HG02759 (cell line): ENCODE data around the gene VWF.
"Not testable (repeated sequence)": the region's sequence is repeated elsewhere in the genome, so short reads cannot be mapped to it uniquely, and the experiment has no call there.

ENCODE experiments used
- ATAC-seq: cut with Tn5 transposase; IDR thresholded peaks from one replicate; pipeline ENCODE4 v1.9.1; 2021; ENCODE audit warnings: mild to moderate bottlenecking, moderate library complexity; ENCODE audit not compliant: unreplicated experiment

The VWF gene

GRCh38 chr12:6124411-6125309 is at the start of gene VWF:
Gene VWF (minus strand): TSS chr12:6124670. CDS start chr12:6123196, 1,474 bp downstream.
- no peak for ATAC-seq

DNA sequence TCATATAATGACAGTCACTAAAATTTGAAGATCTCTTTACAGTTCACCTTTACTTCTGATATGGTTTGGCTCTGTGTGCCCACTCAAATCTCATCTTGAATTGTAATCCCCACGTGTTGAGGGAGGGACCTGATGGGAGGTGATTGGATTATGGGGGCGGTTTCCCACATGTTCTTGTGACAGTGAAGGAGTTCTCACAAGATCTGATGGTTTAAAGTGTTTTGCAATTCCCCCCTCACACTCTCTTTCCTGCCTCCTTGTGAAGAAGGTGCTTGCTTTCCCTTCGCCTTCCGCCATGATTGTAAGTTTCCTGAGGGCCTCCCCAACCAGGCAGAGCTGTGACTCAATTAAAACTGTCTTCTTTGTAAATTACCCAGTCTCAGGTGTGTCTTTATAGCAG is 48.4 kb upstream of the VWF start:
- no peak for ATAC-seq

- no peak for ATAC-seq
Measured at GRCh38 chr12:6172086-6172485, 47.6 kb upstream of the VWF start.

GRCh38 chr12:6171409-6172015 is 47.0 kb upstream of the VWF start:
- no peak for ATAC-seq

DNA sequence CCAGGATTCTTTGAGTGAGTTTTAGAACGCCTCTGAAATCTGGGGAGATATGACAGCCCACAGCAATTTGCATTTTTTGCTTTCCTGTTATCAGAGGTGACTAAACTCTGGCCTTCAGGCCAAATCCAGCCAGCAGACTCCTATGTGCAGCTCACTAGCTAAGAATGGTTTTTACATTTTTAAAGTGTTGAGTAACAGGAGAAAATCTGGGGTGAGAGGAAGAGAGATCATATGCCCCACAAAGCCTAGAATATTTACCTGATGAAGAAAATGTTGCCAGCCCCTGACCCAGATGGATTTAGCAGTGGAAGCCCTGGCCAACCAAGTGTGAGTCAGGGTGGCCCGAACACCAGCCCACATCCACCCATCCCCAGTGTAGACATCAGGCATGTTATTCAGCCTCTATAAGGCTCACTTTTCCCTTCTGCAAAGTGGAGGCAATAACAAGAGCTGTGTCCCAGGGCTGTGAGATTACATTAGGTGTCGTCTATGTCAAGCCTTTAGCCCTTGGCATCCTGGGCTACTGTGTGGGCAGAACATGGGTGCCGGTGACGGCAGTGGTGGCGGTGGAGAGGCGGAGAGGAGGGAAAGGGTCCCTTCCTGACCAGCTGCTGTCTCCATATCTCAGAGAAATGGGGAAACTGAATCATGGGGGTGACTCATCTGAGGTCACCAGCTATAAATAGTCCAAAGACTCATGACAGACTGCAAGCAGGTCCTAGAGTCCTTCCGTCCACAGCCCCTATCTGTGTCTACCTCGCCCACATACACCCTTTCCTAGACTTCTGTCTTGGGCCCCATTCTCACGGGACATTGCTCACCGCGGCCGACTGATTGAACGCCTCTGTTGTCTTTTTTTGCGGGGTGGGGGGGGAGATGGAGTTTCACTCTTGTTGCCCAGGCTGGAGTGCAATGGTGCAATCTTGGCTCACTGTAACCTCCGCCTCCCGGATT is 43.1 kb upstream of the VWF start:
- ATAC-seq = peak; percentile 75

DNA sequence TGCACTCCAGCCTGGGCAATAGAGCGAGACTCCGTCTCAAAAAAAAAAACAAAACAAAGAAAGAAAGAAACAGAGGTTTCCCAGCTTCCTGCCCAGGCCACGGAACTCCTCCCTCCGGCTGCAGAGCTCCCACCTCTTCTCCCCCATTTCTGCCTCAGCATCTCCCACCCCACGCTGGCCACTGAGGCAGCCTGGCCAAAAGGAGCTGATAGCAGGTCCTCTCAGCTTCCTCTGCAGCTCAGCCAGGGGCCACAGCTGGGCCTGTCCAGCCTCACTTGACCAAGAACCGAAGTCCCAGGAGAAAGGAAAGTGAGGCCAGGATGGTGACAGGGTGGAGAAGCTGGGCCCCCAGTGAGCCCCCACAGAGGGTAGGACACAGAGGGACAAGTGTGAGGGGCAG is 42.3 kb upstream of the VWF start:
- no peak for ATAC-seq

DNA sequence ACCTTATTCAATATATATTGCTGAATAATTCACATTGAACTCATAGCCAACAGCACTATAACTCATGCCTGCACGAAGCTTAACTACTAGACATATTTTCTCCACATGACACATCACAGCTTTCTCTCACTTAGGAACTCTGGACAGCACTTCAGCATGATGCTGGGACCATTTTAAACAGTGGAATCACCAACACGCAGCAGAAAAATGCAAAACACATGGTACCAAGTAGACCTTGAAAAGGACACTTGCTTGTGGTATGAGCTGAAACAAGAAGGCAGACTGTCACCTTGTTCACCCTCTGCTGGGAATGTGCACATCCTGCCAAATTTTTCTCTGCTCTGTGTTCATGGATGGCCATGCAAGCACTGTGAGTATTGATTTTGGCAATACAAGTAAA is 40.9 kb upstream of the VWF start:
- no peak for ATAC-seq

DNA sequence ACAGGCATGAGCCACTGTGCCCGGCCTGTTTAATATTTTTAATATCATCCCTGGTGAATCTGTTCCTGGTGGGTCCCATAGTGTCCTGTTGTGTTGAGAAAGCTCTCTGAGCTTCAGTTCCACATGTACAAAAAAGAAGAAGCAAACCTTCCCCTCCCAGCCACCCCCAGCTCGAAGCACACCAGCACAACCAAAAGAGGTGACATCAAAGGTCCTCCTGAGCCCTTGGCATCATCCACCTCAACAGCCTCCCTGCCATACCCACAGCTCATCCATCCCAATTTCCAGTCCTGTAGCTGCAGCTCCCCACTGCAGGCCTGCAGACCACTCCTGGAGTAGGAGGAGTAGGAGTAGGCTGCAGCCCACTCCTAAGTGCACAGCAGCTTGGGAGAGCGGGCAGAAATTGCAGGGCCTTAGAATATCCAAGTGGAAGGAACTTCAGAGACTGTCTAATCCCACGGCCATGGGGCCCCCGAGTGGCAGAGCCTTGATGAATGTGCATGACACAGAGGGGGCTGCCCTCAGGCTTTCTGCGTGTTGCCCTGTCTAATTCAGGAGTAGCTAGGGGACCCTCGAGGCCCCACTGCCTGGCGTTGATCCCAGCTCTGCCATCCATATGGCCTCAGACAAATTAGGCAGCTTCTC is 39.1 kb upstream of the VWF start:
- no peak for ATAC-seq

DNA sequence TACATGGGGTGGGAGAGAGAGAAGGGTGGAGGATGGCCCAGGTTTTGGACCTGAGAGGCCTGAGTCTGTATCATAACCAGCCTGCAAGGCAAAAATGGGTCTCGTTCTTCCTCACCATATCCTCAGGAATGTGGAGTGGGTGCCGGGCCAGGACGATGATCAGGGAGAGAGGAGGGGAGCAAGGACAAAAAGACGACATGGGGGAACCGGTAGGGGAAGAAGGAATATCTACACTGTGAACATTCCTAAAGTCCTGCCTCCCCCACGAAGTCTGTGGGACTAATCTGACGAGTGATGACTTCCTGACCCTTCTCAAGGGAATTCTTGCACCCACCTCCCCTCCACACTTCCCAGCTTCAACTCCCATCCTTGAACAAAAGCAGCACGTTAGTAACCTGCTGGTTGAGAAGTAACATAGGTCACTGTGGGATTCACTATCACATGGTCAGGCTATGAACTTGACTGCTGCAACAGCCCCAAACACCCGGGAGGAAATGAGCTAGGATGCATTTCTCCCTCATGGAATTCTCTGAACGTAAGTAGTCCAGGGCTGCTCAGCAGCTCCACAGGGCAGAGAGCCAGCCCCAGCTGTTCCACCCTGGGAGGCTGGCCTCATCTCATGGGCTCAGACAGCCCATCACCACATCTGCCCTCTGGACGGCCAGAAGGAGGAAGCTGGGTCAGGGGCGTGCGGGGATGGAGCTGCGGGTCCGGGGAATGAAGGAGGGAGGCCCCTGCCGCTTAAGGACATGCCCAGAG is 36.8 kb upstream of the VWF start:
- no peak for ATAC-seq

DNA sequence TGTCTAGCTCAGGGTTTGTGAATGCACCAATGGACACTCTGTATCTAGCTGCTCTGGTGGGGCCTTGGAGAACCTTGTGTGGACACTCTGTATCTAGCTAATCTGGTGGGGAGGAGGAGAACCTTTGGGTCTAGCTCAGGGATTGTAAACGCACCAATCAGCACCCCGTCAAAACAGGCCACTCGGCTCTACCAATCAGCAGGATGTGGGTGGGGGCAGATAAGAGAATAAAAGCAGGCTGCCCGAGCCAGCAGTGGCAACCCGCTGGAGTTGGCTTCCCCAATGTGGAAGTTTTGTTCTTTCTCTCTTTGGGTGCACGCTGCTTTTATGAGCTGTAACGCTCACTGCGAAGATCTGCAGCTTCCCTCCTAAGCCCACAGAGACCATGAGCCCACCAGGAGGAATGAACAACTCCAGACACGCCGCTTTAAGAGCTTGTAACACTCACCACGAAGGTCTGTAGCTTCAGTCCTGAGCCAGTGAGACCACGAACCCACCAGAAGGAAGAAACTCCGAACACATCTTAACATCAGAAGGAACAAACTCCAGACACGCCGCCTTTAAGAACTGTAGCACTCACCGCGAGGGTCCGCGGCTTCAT is 35.7 kb upstream of the VWF start:
- ATAC-seq = not testable (repeated sequence)

DNA sequence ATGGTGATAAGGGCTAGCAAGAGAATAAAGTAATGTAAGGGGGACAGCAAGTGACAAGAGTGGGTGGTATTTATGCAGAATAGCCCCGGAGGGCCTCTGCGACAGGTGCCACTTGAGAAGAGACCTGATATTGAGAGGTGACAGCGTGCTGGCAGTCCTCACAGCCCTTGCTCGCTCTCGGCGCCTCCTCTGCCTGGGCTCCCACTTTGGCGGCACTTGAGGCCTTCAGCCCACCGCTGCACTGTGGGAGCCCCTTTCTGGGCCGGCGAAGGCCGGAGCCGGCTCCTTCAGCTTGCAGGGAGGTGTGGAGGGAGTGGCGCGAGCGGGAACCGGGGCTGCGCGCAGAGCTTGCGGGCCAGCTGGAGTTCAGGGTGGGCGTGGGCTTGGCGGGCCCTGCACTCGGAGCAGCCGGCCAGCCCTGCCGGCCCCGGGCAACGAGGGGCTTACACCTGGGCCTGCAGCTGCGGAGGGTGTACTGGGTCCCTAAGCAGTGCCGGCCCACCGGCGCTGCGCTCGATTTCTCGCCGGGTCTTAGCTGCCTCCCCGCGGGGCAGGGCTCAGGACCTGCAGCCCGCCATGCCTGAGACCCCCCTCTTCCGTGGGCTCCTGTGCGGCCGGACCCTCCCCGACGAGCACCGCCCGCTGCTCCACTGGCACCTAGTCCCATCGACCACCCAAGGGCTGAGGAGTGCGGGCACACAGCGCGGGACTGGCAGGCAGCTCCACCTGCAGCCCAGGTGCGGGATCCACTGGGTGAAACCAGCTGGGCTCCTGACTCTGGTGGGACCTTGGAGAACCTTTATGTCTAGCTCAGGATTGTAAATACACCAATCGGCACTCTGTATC is 34.9 kb upstream of the VWF start:
- ATAC-seq = not testable (repeated sequence)

DNA sequence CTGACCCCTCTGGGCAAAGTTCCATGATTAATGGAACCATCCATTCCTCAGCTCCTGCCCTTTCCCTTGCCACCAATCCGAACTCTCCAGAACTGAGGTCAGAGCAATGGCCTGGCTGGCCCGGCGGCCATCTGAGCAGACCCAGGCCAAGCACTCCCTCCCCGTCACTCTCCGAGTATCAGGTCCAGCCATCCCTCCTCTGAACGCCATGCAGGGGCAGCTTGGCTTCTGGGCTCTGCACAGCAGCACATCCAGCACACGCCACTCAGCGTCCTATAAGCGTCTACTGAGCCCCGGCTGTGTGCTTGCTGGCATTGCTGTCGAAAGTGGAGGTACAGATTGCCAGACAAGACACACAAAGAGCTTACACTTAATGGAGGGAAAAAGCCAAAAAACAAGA is 34.3 kb upstream of the VWF start:
- no peak for ATAC-seq

GRCh38 chr12:6158255-6158654 is 33.8 kb upstream of the VWF start:
- no peak for ATAC-seq

DNA sequence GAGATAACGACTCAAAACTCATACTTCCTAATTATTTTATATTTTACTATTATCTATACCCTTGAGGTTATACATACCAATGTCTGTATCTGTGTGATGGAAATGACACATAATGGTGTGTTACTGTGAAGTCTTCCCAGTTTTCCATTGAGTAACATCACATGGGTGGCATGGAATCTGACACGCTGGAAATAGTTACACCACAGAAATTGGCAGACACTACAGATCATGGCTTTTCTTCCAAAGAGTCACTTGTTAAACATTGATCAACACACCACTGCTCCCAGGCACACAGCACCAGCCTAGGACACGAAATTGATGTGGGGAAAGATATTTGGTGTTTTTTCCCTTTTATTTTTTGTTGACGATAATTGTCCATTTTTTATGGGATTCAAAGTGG is 33.0 kb upstream of the VWF start:
- no peak for ATAC-seq

DNA sequence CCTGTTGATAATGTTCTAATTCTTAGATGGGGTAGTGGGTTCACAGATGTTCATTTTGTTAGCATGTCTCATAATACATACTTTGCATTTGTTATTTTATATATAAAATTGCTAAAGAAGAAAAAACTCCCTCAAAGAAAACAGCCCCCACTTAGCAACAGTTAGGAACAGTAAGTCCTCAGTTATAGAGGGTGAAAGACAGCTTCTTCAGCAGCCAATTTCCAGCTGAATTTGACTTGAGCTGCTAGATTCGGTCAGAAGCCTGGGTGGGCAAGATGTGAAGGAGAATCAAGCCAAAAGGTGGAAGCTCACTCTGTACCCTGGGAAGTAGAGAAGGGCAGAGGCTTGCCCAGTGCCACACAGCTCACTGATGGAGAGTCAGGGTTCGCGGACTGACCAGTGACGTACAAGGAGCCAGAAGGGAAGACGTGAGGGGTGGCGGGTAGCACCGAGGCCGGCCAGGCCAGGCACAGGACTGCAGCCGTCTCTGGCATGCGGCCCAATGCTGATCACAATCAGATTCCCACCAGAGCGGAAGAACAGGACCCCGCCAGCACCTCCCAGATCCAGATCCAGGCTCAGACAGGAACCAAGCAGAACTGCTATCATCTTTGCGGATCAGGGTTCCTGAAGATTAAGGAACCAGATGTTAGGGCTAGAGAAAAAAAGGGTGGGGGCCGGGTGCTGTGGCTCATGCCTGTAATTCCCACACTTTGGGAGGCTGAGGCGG is 30.4 kb upstream of the VWF start:
- no peak for ATAC-seq

GRCh38 chr12:6148722-6149121 is 24.3 kb upstream of the VWF start:
- not testable (repeated sequence) for ATAC-seq

GRCh38 chr12:6148061-6148460 is 23.6 kb upstream of the VWF start:
- no peak for ATAC-seq

DNA sequence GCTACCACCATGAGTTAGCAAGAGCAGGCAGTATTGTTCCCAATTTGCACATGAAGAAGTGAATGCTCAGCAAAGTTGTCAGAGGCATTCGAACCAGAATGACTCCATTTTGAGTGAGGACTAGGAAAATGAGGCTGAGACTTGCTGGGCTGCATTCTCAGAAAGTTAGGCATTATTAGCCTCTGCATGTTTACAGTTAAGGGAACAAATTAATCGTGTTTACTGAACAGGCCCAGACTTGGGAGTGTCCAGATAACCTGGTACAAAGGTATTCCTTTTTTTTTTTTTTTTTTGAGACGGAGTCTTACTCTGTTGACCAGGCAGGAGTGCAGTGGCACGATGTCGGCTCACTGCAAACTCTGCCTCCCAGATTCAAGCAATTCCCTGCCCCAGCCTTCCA is 22.5 kb upstream of the VWF start:
- ATAC-seq = no peak
